Liver (tissue), 9 donors: ENCODE measurements around the gene CCNY. TPM values are rescaled to one million over a fixed set of nuclear protein-coding genes. Genes with fewer than 3 reads are reported as not detected.

Experiments used
- DNase-seq: peaks from one replicate; pipeline ENCODE4 v3.0.0-alpha.2; 2017; ENCODE audit warnings: low spot score
- H3K27ac ChIP-seq, 2 donors: one replicate each; pipeline ENCODE4 v1.7.0; 2013; ENCODE audit warnings: inconsistent platforms in 2 of 2, low read length in 2 of 2, control low read depth in 1 of 2, low read depth in 1 of 2, mild to moderate bottlenecking in 1 of 2
- H3K27me3 ChIP-seq, 4 donors: one replicate each; pipeline versions ENCODE4 v1.6.1 to v1.7.0; 2013; ENCODE audit warnings: low read length in 3 of 4, inconsistent platforms in 1 of 4, mild to moderate bottlenecking in 1 of 4, moderate library complexity in 1 of 4; ENCODE audit not compliant: control insufficient read depth in 4 of 4, insufficient read depth in 4 of 4
- H3K36me3 ChIP-seq, 4 donors: one replicate each; pipeline versions ENCODE4 v1.6.1 to v1.7.0; 2013; ENCODE audit warnings: low read length in 3 of 4, mild to moderate bottlenecking in 3 of 4, low read depth in 1 of 4, moderate library complexity in 1 of 4; ENCODE audit not compliant: control insufficient read depth in 4 of 4, insufficient read depth in 3 of 4
- H3K4me1 ChIP-seq, 4 donors: one replicate each; pipeline versions ENCODE4 v1.6.1 to v1.7.0; 2013; ENCODE audit warnings: low read length in 3 of 4, mild to moderate bottlenecking in 3 of 4, moderate library complexity in 1 of 4; ENCODE audit not compliant: control insufficient read depth in 4 of 4, insufficient read depth in 4 of 4
- H3K4me3 ChIP-seq, 3 donors: one replicate each; pipeline versions ENCODE4 v1.6.1 to v1.7.0; 2013; ENCODE audit warnings: low read length in 3 of 3, control low read depth in 1 of 3, low read depth in 1 of 3, mild to moderate bottlenecking in 1 of 3
- H3K9ac ChIP-seq, 2 donors: one replicate each; pipeline ENCODE4 v1.7.0; 2013; ENCODE audit warnings: low read length in 2 of 2, mild to moderate bottlenecking in 2 of 2, moderate library complexity in 2 of 2, control low read depth in 1 of 2, low read depth in 1 of 2
- H3K9me3 ChIP-seq, 4 donors: one replicate each; pipeline versions ENCODE4 v1.6.1 to v1.7.0; 2013; ENCODE audit warnings: low read length in 3 of 4; ENCODE audit not compliant: control insufficient read depth in 4 of 4
- EGR1 ChIP-seq, 2 donors: IDR thresholded peaks; 2 replicates each; pipeline ENCODE4 v1.6.1; 2016 to 2018; ENCODE audit warnings: antibody characterized with exemption in 2 of 2, low read depth in 2 of 2
- FOXA2 ChIP-seq: IDR thresholded peaks from 2 replicates; pipeline ENCODE4 v1.6.1; 2016; ENCODE audit warnings: antibody characterized with exemption
- HNF4A ChIP-seq, 2 donors: conservative IDR thresholded peaks; 2 replicates each; pipeline ENCODE4 v1.6.1; 2016; ENCODE audit warnings: antibody characterized with exemption in 2 of 2, mild to moderate bottlenecking in 2 of 2
- MAX ChIP-seq: IDR thresholded peaks from 2 replicates; pipeline ENCODE4 v1.6.1; 2016; ENCODE audit warnings: antibody characterized with exemption
- NR2F2 ChIP-seq: IDR thresholded peaks from 2 replicates; pipeline ENCODE4 v1.6.1; 2016; ENCODE audit warnings: antibody characterized with exemption
- SP1 ChIP-seq: IDR thresholded peaks from 2 replicates; pipeline ENCODE4 v1.6.1; 2018; ENCODE audit warnings: antibody characterized with exemption, mild to moderate bottlenecking
- YY1 ChIP-seq: IDR thresholded peaks from 2 replicates; pipeline ENCODE4 v1.6.1; 2016; ENCODE audit warnings: antibody characterized with exemption, mild to moderate bottlenecking
- WGBS: extraction: QIAGEN DNeasy Blood & Tissue Kit; methylation state at CpG from one replicate; pipeline ENCODE4 v1.1.7; 2013; 5-methylcytosine and 5-hydroxymethylcytosine counted together
- polyA plus RNA-seq, 2 donors: library from polyadenylated mRNA; stranded (reverse) in 1 of 2; unstranded in 1 of 2; fragments of 200-250 nt in 1 of 2; fragments of >200 nt in 1 of 2; fragmentation: Nextera tagmentation in 1 of 2; extraction: Ambion mirVana in 1 of 2; gene quantifications; one replicate each; pipeline versions ENCODE4 v1.2.1 to v1.2.3, GENCODE V29; 2013 to 2015
- total RNA-seq, 2 donors: library from RNA; depleted of rRNA; stranded (reverse); fragments of >200 nt; gene quantifications; one replicate each; pipeline ENCODE4 v1.2.3, GENCODE V29; 2014
- TF ChIP-seq, protein P1 (sequence below): IDR thresholded peaks from 2 replicates; pipeline ENCODE4 v1.6.1; 2016; ENCODE audit warnings: antibody characterized with exemption
- TF ChIP-seq, protein P2 (sequence below): IDR thresholded peaks from 2 replicates; pipeline ENCODE4 v1.6.1; 2016; ENCODE audit warnings: antibody characterized with exemption, mild to moderate bottlenecking
- TF ChIP-seq, protein P3 (sequence below): IDR thresholded peaks from 2 replicates; pipeline ENCODE4 v1.6.1; 2016; ENCODE audit warnings: antibody characterized with exemption
- donor health status: healthy.
- donor health status: healthy.
- donor health status: healthy.
- donor health status: healthy.
- donor health status: healthy.

Gene CCNY
- total and polyA plus RNA-seq, 4 donors: 17.6 to 38.4 (median 21.8) TPM

GRCh38 chr10:35316218-35316967 lies 19.9 kb upstream of the CCNY start:
- no peak overlapping the region for H3K27ac ChIP-seq
- no peak overlapping the region for H3K4me3 ChIP-seq
- no peak for TF ChIP-seq EGR1 (IDR thresholded peaks at IDR 0.05; ENCODE audit: low read depth in 2 of 2)
- TF ChIP-seq, protein P1, sequence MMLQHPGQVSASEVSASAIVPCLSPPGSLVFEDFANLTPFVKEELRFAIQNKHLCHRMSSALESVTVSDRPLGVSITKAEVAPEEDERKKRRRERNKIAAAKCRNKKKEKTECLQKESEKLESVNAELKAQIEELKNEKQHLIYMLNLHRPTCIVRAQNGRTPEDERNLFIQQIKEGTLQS: no peak
- no peak for TF ChIP-seq SP1
- H3K27me3 ChIP-seq: no peaks in the 10 kb centered on the region
- peaks cover 0 to 4% (median 0%) of the 10 kb centered on the region in 4 donors for H3K4me1 ChIP-seq
- DNase-seq: no peak
- 85% methylated on average over 4 of the region's 4 CpGs for WGBS
- peaks cover 0 to 4% (median 2%) of the 10 kb centered on the region in 4 donors for H3K36me3 ChIP-seq
- H3K9me3 ChIP-seq: no peaks in the 10 kb centered on the region
- no peak overlapping the region for H3K9ac ChIP-seq

GRCh38 chr10:35318551-35318950 lies 17.8 kb upstream of the CCNY start:
- H3K9me3 ChIP-seq: peaks cover 0 to 4% (median 0%) of the 10 kb centered on the region in 4 donors
- no peak for DNase-seq
- peaks cover 0 to 4% (median 3%) of the 10 kb centered on the region in 4 donors for H3K36me3 ChIP-seq
- H3K27ac ChIP-seq: no peak overlapping the region
- 96% methylated on average over 4 of the region's 4 CpGs for WGBS
- no peak overlapping the region for H3K4me3 ChIP-seq
- peaks cover 0 to 4% (median 0%) of the 10 kb centered on the region in 4 donors for H3K4me1 ChIP-seq
- no peak overlapping the region for H3K9ac ChIP-seq
- H3K27me3 ChIP-seq: no peaks in the 10 kb centered on the region
- TF ChIP-seq, protein P2, sequence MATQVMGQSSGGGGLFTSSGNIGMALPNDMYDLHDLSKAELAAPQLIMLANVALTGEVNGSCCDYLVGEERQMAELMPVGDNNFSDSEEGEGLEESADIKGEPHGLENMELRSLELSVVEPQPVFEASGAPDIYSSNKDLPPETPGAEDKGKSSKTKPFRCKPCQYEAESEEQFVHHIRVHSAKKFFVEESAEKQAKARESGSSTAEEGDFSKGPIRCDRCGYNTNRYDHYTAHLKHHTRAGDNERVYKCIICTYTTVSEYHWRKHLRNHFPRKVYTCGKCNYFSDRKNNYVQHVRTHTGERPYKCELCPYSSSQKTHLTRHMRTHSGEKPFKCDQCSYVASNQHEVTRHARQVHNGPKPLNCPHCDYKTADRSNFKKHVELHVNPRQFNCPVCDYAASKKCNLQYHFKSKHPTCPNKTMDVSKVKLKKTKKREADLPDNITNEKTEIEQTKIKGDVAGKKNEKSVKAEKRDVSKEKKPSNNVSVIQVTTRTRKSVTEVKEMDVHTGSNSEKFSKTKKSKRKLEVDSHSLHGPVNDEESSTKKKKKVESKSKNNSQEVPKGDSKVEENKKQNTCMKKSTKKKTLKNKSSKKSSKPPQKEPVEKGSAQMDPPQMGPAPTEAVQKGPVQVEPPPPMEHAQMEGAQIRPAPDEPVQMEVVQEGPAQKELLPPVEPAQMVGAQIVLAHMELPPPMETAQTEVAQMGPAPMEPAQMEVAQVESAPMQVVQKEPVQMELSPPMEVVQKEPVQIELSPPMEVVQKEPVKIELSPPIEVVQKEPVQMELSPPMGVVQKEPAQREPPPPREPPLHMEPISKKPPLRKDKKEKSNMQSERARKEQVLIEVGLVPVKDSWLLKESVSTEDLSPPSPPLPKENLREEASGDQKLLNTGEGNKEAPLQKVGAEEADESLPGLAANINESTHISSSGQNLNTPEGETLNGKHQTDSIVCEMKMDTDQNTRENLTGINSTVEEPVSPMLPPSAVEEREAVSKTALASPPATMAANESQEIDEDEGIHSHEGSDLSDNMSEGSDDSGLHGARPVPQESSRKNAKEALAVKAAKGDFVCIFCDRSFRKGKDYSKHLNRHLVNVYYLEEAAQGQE: no peak
- TF ChIP-seq FOXA2: no peak
- TF ChIP-seq, protein P3, sequence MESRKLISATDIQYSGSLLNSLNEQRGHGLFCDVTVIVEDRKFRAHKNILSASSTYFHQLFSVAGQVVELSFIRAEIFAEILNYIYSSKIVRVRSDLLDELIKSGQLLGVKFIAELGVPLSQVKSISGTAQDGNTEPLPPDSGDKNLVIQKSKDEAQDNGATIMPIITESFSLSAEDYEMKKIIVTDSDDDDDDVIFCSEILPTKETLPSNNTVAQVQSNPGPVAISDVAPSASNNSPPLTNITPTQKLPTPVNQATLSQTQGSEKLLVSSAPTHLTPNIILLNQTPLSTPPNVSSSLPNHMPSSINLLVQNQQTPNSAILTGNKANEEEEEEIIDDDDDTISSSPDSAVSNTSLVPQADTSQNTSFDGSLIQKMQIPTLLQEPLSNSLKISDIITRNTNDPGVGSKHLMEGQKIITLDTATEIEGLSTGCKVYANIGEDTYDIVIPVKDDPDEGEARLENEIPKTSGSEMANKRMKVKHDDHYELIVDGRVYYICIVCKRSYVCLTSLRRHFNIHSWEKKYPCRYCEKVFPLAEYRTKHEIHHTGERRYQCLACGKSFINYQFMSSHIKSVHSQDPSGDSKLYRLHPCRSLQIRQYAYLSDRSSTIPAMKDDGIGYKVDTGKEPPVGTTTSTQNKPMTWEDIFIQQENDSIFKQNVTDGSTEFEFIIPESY: no peak
- no peak for TF ChIP-seq NR2F2
- no peak for TF ChIP-seq SP1
- TF ChIP-seq MAX: no peak
- TF ChIP-seq EGR1 (IDR thresholded peaks at IDR 0.05; ENCODE audit: low read depth in 2 of 2): no peak

DNA sequence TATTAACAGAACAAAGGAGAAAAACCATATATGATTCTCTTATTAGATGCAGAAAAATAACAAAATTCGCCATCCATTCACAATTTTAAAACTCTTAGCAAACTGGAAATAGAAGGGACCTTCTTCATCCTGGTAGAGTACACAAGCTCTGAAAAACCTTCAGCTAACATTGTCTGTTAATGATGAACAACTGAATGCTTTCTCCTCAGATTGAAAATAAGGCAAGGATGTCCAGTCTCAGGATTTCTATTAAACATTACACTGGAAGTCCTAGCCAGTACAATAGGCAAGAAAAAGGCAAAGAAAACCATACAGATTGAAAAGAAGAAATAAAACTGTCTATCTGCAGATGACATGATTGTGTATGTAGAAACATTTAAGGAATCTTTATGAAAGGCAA lies 16.0 kb upstream of the CCNY start:
- no peak overlapping the region for H3K9ac ChIP-seq
- 96% methylated on average over 1 of the region's 1 CpG for WGBS
- TF ChIP-seq MAX (no peak), YY1 (no peak), FOXA2 (no peak), HNF4A (conservative IDR thresholded peaks at IDR 0.05) (no peak)
- TF ChIP-seq, protein P1: no peak
- TF ChIP-seq, protein P2: no peak
- peaks cover 0 to 4% (median 3%) of the 10 kb centered on the region in 4 donors for H3K36me3 ChIP-seq
- DNase-seq: no peak
- H3K9me3 ChIP-seq: peaks cover 0 to 4% (median 0%) of the 10 kb centered on the region in 4 donors
- no peak overlapping the region for H3K4me3 ChIP-seq
- H3K4me1 ChIP-seq: peaks cover 0 to 4% (median 0%) of the 10 kb centered on the region in 4 donors
- H3K27ac ChIP-seq: no peak overlapping the region
- no peaks in the 10 kb centered on the region for H3K27me3 ChIP-seq
